ENCODE measurements around the gene UNC5C.

The UNC5C gene

DNA sequence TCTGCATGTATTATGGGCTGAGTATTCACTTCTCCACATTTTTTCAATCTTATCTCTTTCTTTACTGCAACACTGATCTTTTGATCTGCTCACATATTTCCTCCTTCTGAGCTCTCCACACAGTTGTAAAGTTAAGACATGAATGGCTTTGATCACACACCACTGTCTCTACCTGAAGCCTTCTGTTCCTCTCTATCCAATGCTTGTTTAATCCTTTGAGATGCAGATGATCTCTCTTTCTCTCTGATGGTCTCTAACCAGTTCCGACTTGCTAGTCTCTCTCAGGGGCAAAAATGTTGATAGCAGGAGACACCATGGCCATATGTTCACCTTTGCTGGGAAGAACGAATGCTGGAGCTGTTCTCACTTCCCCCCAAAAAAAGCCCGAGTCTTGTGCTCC lies 162.4 kb downstream of the UNC5C start:
- no peak for DNase-seq

DNA sequence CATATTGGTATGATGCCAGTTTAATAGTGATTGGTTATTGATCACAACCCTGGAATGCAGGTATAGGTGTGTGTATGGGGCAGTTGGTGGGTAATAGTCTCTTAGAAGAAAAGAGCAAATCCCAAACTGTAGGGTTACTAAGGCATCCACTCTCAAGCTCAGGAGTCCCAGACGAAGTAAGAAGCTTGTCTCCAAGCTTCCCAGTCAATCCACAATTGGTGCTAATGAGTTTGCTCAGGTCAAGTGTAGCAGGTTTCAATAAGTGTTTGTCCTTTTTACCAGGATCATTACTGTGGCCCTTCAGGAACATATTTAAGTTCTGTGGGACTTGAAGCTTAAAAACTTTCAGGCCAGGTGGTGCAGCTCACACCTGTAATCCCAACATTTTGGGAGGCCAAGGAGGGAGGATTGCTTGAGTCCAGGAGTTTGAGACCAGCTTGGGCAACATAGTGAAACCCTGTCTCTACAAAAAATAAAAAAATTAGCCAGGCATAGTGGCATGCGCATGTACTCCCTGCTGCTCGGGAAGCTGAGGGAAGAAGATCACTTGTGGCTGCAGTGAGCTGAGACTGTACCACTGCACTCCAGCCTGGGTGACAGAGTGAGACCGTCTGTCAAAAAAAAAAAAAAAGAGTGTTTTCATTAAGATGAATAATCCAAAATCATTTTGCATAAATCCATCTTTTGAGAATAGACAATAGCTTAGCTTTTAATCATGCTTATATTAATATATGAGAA lies 166.8 kb downstream of the UNC5C start:
- no peak for DNase-seq

DNA sequence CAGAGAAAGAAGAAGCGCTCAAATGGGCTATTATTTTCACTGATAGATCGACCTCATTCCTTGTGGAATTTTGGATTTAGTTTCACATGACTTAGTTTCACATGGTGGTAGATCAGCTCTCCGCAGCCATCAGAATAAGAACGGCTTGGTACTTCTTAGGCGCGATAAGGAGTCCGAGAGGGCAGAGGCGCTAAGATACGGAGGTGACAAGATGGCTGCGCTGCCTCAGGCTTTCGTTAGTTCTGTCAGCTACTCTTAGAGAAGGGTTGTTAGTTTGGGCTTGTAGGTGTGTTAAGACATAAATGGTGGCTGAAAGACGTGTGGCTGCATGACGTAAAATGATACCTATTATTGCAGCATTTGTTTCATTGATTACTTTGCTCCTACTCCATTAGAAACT lies 169.1 kb downstream of the UNC5C start:
- no peak for DNase-seq

DNA sequence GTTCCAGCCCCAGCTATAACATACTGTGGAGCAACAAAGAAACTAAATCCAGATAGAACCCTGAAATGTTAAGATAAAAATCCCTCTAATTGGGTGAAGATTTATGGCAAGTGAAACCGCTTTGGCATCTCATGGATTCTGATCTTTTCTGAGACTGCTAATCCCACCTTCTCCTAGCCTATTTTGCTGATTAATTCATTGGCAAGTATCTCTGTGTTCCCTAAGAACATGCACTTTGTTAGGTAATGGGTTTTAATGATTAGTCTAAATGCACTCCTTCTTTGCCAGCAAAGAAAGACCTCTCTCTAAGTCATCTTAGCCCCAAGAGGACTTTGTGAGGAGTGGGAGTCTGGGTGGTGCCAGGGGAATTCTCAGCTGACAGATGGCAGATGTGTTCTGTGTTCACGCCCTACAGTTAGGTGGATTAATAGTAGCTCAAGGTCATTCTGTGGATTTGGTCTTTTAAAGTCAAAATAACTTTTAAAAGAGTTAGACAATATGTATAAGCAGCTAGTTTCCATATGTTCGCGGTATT lies 171.3 kb downstream of the UNC5C start:
- no peak for DNase-seq

DNA sequence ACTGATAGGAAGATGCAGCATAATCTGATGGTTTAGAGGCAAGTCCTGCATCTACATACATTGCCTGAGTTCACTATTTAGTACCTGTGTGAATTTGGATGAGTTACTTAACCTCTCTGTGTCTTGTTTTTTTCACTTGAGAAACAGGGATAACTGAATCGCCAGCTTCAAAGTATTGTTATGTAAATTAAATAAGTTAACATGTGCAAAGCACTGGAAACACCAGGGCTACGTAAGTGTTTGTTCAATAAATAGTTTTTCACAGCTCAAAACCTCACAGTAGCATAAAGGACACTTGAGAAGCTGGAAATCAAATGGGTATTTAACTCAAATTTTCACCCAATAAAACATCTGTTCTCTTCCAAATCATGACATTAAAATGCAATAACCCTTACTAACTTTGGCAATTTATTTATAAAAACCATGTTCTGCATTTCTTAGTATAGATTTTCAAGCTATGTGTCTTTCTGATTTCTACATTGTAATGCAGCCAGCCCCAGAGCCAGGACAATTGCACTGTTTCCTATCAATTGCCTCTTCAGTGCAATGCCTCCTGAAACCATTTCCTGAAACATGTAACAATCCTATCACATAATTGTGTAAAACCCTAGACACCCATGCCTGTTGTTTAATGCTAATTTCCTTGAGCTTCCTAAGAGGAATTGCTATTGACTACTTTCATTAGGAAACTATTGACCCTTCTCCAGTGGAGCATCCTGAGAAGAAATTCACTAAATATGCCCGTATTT lies 177.1 kb downstream of the UNC5C start:
- DNase-seq: no peak

DNA sequence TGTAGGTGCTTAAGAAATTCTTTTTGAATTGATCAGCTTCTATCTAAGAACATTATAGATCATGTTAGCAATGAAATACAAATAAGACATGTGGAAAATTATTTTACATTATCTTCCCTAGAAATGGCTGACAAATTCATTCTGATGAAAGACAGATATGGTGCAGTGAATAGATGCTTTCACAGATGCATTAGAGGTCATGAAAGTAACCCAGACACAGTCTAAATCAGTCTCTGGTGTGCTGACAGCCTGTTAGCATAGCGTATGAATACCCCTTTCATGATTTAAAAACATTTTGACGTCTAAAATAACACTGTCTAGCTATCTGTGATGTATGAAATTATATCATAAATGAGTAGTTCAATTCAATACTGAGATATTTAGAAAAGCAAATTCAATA lies 180.9 kb downstream of the UNC5C start:
- DNase-seq: no peak

DNA sequence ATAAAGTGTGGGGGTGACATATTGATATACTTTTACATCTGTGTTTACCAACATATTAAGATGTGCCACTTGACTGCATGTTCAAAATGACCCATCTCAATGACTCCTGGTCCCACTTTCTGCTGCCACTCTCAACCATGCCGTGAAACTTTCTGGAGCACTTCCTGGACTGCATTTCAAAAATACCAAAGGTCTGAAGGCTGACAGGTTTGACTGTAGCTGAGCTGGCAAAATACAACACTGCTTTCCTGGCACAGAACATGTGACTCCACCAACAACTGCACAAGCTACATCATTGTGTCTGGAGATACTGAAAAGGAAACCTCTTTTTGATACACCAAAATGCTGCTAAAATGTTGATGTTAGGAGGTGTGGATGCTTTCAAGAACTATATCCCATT lies 184.8 kb downstream of the UNC5C start:
- no peak for DNase-seq

DNA sequence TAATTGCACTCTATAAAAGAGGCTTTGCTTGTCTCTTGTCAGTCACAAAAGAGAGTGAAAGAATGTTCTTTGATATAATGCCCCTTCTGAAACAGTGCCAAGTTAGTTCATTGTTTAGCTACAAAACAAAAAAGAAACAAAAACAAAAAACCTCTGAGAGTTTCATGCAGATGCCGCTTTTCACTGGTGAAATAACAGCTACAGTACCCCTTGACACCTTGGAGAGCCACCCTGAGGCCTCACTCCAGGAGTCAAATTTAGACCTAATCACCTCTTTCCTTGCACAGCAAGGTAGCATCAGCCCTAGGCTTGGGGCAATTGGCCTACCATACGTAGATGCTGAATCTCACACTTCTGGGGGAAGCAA lies 185.2 kb downstream of the UNC5C start:
- no peak for DNase-seq

DNA sequence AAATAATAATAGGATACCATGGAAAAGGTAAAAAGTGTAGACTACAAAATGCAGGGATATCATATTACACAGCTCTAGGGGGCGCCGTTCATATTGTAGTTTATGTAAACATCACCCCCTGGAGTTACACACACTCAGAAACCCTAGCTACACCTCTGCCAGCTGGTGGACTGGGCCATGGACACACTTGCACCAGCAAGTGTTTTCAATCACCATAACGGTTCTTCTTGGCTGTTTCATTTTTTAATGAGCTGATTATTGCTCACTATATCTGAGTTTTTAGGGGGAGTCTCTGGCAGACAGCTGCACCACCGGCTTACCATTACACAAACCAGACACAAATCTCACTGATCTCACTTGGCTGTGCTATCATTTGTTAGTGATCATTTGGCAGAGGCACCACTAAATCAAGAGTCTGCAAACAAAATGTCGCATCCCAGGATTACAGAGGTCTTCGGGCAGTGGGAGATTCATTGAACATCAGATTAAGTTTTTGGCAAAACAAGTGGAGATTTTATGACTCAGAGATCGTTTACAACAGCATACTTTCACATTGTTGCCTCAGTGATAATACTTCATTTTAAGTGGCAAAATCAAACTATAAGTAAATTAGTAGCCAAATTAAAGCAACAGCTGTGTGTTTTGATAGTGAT lies 185.7 kb downstream of the UNC5C start:
- no peak for DNase-seq

DNA sequence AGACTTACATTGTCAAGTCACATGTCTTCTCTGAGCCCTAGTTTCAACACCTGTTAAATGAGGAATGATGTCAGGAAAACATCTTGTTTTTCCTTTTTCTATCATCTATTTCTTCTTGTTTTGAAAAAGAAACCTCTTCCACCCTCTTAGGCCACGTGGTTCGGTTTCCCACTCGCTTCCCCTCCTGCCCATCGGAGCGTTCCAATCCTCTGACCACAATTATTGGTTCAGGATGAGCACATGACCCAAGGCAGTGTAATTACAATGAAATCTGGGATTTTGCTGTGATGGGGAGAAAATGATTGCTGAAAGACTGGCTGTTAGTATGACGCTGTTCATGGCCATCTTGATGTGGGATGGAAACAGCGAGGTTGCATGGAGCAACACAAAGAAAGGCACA lies 186.7 kb downstream of the UNC5C start:
- DNase-seq: no peak

DNA sequence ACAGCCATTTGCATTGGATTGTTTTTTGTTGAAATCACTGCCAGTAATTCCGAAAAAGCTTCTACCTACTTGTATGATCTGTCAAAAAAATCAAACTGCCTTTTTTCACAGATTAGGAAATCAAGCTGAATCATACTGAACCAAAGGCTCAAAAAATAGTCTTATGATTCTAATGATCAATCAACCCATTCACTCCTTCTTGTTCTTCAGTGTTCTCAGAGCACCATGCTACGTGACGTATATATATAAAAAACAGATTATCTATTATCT lies 187.1 kb downstream of the UNC5C start:
- DNase-seq: no peak

DNA sequence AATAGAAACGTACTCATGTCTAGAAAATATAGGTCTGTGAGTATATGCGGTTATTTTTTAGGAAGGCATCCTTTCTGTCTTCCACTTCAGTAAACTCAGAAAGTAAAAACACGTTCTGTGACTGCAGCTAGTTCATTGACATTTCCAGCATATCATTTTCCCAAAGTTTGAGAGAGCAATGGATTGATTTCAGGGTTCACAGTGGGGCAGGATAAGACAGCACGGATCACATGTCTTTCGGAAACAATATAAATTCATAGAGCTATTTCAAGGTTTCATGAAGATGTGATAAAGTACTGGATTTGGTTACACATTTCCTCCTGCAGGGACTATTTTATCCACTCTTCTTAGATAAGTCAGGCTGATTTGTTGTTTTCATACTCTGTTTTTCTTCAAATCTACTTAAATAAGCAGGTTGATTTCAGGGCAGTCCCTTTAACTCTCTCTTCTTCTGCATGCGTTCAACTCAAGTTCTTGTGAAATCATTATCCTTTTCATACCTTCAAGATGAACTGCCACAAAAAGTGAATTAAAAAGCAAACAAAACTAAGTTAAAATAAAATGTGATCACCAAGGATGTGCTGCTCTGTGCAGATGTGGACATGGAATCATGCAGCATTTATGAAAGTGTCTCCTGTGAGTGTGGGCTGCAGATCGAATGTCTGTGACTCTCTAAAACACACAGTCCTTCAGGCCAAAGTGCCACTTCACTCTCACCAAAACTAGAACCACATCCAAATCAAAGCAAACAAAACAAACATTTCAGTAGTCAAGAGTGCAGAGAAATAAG lies 187.7 kb downstream of the UNC5C start:
- no peak for DNase-seq

DNA sequence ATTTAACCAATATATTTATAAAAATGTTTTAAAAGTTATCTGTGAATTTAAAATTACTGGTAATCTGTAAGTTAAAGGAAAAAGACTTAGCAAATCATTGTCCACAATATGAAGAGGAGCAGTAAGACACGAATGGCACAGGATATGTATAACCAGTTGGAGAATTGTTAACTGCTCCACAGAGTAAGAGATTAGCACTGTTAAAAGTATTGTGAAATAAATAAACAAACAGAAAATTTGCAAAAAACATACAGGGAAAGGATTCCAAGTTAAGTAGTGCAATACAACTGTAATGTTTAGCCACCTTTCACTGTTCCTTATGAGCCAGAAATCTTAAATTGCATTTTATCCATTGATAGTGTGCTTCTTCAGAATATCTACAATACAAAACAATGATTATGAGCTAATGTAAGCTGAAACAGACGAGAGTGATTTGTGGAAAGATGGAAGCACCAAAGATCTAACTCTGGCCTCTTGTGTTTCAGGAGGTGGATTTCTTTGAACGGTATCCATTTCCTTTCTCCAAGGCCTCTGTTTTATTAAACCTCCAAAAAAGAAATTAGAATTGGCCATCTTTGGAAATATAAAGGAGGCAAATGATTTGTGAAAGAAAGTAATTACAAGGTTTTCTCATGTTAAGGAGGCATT lies 188.4 kb downstream of the UNC5C start:
- no peak for DNase-seq

DNA sequence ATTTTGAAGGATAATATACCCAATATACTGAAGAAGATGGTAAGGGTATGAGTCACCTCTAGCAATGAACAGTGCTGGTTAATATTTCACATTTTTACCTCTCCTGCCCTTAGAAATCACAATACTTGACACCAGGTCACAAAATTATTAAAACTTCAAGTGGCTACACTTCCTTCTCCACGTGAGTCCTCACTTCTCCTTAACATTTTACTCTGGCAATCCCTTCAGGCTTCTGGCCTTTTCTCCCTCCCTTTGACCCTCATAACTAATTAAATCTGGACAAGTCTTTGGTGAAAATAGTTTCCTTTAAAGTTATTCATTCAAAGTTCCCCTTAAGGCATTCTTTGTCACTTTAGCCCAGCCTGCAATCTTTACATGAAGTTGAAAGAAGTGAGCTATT lies 190.4 kb downstream of the UNC5C start:
- no peak for DNase-seq

DNA sequence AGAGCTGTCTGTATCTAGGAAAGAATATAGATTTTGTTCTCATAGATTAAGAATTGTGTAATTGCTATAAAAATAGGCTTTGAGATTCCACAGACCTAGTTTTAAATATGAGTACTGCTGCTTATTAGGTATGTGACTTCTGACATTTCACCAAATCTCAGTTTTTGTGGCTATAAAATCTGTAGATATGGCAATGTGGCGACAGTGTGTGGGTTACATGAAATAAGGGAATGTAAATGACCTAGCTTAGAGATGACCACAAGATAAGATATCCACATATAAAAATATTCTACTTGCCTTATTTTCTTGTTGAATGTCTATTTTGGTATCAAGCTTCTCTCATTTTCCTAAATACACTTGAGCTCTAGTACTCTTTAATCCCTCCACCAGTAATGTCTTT lies 193.8 kb downstream of the UNC5C start:
- no peak for DNase-seq

DNA sequence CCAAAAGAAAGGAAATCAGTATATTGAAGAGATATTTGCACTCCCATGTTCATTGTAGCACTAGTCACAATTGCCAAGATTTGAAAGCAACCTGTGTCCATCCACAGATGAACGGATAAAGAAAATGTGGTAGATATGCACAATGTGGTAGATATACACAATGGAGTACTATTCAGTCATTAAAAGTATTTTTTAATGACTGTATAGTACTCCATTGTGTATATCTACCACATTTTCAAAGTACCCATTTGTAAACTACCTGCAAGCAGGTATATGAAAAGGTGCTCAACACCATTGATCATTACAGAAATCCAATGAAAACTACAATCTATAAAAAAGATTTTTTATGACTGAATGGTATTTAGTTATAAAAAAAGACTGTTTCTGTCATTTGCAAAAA lies 200.4 kb downstream of the UNC5C start:
- no peak for DNase-seq

DNA sequence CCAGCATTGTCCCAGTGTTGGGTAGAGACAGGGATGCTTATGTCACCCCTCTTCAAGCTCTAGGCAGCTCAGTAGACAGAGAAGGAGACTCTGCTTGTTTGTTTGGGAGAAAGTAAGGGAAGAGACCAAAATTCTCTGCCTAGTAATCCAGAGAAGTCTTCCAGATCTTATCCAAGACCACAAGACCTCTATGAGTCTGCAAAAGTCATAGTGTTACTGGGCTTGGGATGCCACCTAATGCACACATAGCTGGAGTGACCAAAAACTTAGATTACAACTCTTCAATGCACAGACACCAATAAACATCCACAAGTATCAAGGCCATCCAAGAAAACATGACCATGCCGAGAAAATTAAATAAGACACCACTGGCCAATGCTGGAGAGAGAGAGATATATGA lies 205.5 kb downstream of the UNC5C start:
- DNase-seq: no peak

DNA sequence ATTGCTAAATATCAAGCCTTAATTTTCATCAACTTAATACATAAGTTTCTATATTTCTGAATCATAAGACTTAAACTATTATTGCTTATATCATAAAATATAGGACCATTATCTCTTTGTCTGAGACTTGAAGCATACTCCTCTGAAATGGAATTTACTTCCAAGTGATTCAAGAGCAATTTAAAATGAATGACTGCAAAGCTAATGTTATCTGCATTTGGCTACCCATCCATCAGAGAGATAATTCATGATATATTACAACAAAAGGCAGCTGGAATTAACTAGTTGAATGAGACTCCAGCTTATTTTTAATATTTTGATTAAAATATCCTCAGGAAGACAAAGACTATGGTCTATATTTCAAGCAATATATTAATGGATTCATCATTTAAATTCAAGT lies 208.6 kb downstream of the UNC5C start:
- no peak for DNase-seq

DNA sequence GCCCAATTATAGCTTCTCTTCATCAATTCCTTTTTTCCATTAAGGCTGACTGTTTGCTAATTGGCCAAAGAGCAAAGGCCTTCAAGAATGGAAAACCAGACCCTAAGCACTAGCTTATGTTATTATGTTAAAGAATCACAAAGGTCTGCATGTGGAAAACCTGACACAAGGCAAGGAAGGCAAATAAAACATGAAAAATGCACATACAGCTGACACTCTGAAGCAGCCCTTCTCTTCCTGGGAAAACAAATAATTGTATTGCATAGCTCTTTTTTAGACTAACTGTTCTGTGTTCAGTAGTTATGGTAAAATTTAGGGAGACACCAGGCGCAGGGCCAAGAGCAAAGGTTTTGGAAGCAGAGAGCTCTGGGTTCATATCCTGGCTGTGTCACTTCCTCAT lies 223.1 kb downstream of the UNC5C start:
- DNase-seq: no peak

DNA sequence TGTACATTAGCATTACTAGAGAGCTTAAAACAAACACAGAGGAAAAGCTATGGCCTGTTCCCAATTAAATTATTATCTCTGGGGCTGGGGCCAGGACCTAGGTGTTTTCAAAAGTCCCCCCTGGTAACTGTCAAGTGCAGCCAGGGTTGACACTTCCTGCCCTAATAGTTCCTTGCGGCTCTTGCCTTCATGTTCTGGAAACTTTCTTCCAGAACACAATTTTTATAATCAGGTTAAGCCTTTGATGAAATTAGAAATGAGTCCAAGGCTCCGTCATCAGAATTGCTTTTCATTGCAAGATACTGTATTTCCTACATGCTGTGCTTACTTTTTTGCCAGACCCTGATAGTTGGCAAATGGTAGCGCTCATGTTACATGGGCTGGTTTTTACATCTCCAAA lies 229.6 kb downstream of the UNC5C start:
- DNase-seq: no peak

DNA sequence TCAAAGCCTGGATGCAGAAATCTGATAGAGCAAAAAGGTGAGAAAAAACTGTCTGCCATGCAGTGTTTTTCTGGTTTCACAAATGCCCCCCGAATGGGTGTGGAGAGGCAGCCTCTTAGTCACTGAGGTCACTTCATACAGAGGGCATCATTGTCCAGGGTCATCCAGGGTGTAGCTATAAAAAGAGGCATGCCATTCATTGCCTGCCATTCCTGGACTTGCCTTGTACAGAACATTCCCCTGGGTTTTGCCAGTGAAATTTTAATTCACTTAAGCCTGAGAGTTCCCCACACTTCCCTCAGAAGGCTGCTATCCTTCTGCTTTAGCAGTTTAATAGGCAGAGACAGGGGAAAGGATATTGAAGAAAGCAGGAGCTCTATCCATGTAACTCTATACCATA lies 230.3 kb downstream of the UNC5C start:
- DNase-seq: no peak

DNA sequence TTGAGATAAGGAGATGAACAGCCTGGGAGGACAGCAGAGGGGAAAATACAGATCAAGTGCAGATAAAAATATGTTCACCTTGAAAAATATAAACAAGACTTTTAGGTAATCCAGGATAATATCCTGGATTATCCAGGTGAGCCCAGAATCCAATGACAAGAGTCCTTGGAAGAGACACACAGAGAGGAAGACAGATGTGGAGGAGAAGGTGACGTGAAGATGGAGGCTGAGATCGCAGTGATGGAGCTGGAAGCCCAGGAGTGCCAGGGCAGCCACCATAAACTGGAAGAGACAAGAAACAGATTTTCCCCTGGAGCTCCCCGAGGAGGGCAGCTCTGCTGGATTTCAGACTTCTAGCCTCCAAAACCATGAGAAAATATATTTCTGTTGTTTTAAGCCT lies 230.7 kb downstream of the UNC5C start:
- DNase-seq: no peak
